ENCODE results near the gene HYDIN. TPM values are rescaled to one million over a fixed set of nuclear protein-coding genes. Genes with fewer than 3 reads are reported as not detected.

Gene HYDIN
- total RNA-seq, 2 donors from 2014 or later: 1.5 to 12.5 TPM

- no peak for DNase-seq (ENCODE audit: low spot score)
- WGBS: 84% methylated on average over 1 of the region's 1 CpG
- Histone ChIP-seq H3K27ac (no peak overlapping the region), H3K27me3 (replicated peaks; ENCODE audit: insufficient read depth) (no peaks in the 10 kb centered on the region), H3K4me1 (replicated peaks) (no peaks in the 10 kb centered on the region), H3K4me3 (no peak overlapping the region), H3K9me3 (no peaks in the 10 kb centered on the region), H3K36me3 (no peaks in the 10 kb centered on the region)
- TF ChIP-seq POLR2AphosphoS5 (IDR thresholded peaks at IDR 0.05) (no peak), POLR2A (IDR thresholded peaks at IDR 0.05) (no peak)
- TF ChIP-seq, protein P1, sequence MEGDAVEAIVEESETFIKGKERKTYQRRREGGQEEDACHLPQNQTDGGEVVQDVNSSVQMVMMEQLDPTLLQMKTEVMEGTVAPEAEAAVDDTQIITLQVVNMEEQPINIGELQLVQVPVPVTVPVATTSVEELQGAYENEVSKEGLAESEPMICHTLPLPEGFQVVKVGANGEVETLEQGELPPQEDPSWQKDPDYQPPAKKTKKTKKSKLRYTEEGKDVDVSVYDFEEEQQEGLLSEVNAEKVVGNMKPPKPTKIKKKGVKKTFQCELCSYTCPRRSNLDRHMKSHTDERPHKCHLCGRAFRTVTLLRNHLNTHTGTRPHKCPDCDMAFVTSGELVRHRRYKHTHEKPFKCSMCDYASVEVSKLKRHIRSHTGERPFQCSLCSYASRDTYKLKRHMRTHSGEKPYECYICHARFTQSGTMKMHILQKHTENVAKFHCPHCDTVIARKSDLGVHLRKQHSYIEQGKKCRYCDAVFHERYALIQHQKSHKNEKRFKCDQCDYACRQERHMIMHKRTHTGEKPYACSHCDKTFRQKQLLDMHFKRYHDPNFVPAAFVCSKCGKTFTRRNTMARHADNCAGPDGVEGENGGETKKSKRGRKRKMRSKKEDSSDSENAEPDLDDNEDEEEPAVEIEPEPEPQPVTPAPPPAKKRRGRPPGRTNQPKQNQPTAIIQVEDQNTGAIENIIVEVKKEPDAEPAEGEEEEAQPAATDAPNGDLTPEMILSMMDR (IDR thresholded peaks at IDR 0.05): no peak
- intact Hi-C loops (cut with DNase I): no loop called here
Observed at GRCh38 chr16:71257768-71258167, 27.2 kb upstream of the HYDIN start.

GRCh38 chr16:71255721-71256120 is 25.2 kb upstream of the HYDIN start:
- no peaks in the 10 kb centered on the region for H3K36me3 ChIP-seq
- H3K4me3 ChIP-seq: no peak overlapping the region
- intact Hi-C loops (cut with DNase I): no loop called here
- no peaks in the 10 kb centered on the region for H3K9me3 ChIP-seq
- TF ChIP-seq POLR2AphosphoS5 (IDR thresholded peaks at IDR 0.05) (no peak), POLR2A (IDR thresholded peaks at IDR 0.05) (no peak)
- TF ChIP-seq, protein P1 (IDR thresholded peaks at IDR 0.05): no peak
- no peak overlapping the region for H3K27ac ChIP-seq
- no peaks in the 10 kb centered on the region for H3K27me3 ChIP-seq (replicated peaks; ENCODE audit: insufficient read depth)
- no peaks in the 10 kb centered on the region for H3K4me1 ChIP-seq (replicated peaks)
- no peak for DNase-seq (ENCODE audit: low spot score)
- WGBS: 47% methylated on average over 6 of the region's 6 CpGs

DNA sequence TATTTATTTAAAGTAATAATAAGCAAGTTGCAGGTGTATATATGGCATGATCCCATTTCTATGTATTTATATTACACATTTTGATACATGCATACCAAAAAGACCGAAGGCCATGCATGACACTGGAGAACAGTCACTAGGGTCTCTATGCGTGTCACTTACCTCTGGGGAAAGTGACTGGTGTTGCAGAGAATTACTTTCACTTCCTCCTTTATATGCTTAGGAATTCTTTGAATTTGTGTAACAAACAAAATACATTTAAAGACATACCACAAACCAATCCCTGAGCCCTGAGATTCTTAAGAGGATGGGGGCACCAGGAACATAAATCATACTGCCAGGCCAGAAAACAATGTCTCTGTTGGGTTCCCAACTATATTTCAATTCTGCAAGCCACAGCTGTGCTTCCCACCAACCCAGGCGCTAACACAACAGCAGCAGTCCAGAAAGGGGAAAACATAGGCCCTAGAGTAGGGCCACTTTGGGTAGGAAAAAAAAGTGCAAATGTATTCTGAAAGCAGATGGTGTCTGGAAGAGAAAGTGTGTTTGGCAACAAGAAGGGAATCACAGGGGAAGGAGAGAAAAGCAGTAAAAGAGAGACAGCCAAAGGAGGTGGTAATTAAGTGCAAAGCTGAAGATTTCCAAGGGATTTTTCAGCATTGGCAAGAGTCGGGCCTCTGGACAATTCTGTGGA is 24.5 kb upstream of the HYDIN start:
- WGBS: 78% methylated on average over 4 of the region's 4 CpGs
- DNase-seq (ENCODE audit: low spot score): no peak
- Histone ChIP-seq H3K4me1 (replicated peaks) (no peaks in the 10 kb centered on the region), H3K36me3 (no peaks in the 10 kb centered on the region), H3K4me3 (no peak overlapping the region), H3K27ac (no peak overlapping the region), H3K27me3 (replicated peaks; ENCODE audit: insufficient read depth) (no peaks in the 10 kb centered on the region), H3K9me3 (no peaks in the 10 kb centered on the region)
- intact Hi-C loops (cut with DNase I): no loop called here
- TF ChIP-seq POLR2A (IDR thresholded peaks at IDR 0.05) (no peak), POLR2AphosphoS5 (IDR thresholded peaks at IDR 0.05) (no peak)
- TF ChIP-seq, protein P1 (IDR thresholded peaks at IDR 0.05): no peak

DNA sequence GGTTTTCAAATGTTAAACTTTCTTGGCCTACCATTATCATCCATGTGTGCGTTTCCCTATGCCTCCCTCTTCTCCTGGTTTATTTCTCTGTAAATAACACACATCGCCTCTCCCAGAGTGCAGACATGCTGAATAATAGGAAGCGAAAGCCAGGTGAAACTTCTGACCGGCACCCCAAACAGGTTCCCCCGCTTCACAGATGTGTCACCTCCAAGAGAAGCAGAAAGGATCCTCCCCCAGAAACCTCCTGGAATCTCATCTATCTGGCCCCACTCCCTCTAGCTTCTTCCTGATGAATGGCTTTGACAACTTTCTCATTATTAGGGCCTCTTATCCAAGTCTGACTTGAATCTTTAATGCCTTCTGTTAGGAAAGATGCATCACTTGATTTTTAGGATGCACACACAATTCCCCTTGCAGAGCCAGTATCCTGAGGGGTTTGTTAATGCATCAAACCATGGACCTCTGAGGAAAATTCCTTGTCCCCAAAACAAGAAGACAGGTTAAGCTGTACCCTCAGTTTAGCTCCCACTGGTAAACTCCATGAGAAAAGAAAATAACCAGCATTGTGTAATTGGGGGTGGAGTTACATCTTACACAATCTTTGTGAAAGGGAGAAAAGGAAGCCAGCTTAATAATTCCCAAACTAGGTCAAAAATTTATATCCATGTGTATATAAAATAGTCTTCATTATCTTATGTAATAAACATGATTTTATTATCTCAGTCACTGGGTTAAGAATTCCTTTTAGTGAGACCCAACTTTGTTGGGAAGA is 20.1 kb upstream of the HYDIN start:
- Histone ChIP-seq H3K36me3 (no peaks in the 10 kb centered on the region), H3K4me1 (replicated peaks) (no peaks in the 10 kb centered on the region), H3K4me3 (no peak overlapping the region), H3K9me3 (no peaks in the 10 kb centered on the region), H3K27me3 (replicated peaks; ENCODE audit: insufficient read depth) (no peaks in the 10 kb centered on the region), H3K27ac (no peak overlapping the region)
- DNase-seq (ENCODE audit: low spot score): no peak
- TF ChIP-seq, protein P1 (IDR thresholded peaks at IDR 0.05): no peak
- TF ChIP-seq POLR2A (IDR thresholded peaks at IDR 0.05) (no peak), POLR2AphosphoS5 (IDR thresholded peaks at IDR 0.05) (no peak)
- 52% methylated on average over 5 of the region's 5 CpGs for WGBS
- intact Hi-C loops (cut with DNase I): no loop called here
